Fibroblast of gingiva (primary cell): ENCODE results near the gene FIBCD1.

Experiments
- DNase-seq: peaks from one replicate; pipeline ENCODE4 v3.0.0-alpha.2; 2011; ENCODE audit warnings: low read depth

Gene FIBCD1

GRCh38 chr9:130952065-130952762 lies 13.2 kb upstream of the FIBCD1 start:
- no peak for DNase-seq

GRCh38 chr9:130950039-130950311 lies 10.9 kb upstream of the FIBCD1 start:
- no peak for DNase-seq

GRCh38 chr9:130949188-130950038 lies 10.4 kb upstream of the FIBCD1 start:
- no peak for DNase-seq

GRCh38 chr9:130948266-130948665 lies 9.2 kb upstream of the FIBCD1 start:
- DNase-seq, result no peak

GRCh38 chr9:130947618-130948140 lies 8.6 kb upstream of the FIBCD1 start:
- DNase-seq, result no peak

GRCh38 chr9:130946766-130947617 lies 7.9 kb upstream of the FIBCD1 start:
- peak; percentile 25 for DNase-seq

- no peak for DNase-seq
These were observed 6.1 kb upstream of the FIBCD1 start for GRCh38 chr9:130945173-130945572.

GRCh38 chr9:130944510-130945058 lies 5.5 kb upstream of the FIBCD1 start:
- no peak for DNase-seq

GRCh38 chr9:130943777-130944176 lies 4.7 kb upstream of the FIBCD1 start:
- no peak for DNase-seq

GRCh38 chr9:130943221-130943620 lies 4.2 kb upstream of the FIBCD1 start:
- no peak for DNase-seq

GRCh38 chr9:130942679-130943078 lies 3.6 kb upstream of the FIBCD1 start:
- DNase-seq, result no peak

GRCh38 chr9:130942084-130942483 lies 3.0 kb upstream of the FIBCD1 start:
- no peak for DNase-seq

GRCh38 chr9:130940693-130941576 lies 1.9 kb upstream of the FIBCD1 start:
- DNase-seq, result no peak

GRCh38 chr9:130940027-130940549 lies 1.0 kb upstream of the FIBCD1 start:
- no peak for DNase-seq

- DNase-seq, result no peak
These were observed 469 bp upstream of the FIBCD1 start for GRCh38 chr9:130939405-130940026.

GRCh38 chr9:130938184-130938651 lies 829 bp downstream of the FIBCD1 start:
- DNase-seq, result no peak

- DNase-seq, result no peak
These were observed 1.6 kb downstream of the FIBCD1 start for GRCh38 chr9:130937146-130938076.

- peak; percentile 76 for DNase-seq
These were observed 2.5 kb downstream of the FIBCD1 start for GRCh38 chr9:130936285-130937117.
